Right lobe of liver (tissue), 4 donors: ENCODE results near the gene THSD7B.

ENCODE experiments used
- POLR2A ChIP-seq: fragments of 450-650 bp; IDR thresholded peaks from one replicate; pipeline ENCODE4 v1.6.1; 2017; ENCODE audit warnings: antibody characterized with exemption, mild to moderate bottlenecking
- TF ChIP-seq, protein P1 (sequence below), 4 donors: fragments of 200-600 bp in 3 of 4; fragments of 450-650 bp in 1 of 4; IDR thresholded peaks; one replicate each; pipeline versions ENCODE4 v1.5.1 to v1.8.0; 2016 to 2022; ENCODE audit warnings: antibody characterized with exemption in 4 of 4, mild to moderate bottlenecking in 2 of 4
- donor health status: DM: no; HTN: no; CAD: no.
- donor health status: DM: no; HTN: no; CAD: no.
- donor health status: DM: no; HTN: yes; CAD: no.

DNA sequence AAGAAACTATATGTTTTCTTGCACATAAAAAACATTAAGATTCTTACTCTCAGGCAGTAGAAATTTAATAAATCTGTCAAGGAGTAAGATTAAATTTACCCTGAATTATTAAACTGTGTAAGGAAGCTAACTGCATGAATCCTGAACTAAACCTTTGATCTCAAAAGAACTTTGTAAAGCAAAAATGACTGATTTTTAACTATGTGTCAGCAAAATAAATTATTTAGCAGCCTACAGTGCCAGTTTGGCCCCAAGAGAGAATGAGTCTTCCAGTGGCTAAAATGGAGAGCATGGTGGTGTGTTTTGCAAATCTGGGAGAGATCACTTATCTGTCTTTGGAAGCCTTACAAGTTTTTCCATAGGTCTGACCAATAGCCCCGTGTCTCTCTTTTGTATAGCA lies 190.7 kb downstream of the THSD7B start:
- TF ChIP-seq, protein P1, sequence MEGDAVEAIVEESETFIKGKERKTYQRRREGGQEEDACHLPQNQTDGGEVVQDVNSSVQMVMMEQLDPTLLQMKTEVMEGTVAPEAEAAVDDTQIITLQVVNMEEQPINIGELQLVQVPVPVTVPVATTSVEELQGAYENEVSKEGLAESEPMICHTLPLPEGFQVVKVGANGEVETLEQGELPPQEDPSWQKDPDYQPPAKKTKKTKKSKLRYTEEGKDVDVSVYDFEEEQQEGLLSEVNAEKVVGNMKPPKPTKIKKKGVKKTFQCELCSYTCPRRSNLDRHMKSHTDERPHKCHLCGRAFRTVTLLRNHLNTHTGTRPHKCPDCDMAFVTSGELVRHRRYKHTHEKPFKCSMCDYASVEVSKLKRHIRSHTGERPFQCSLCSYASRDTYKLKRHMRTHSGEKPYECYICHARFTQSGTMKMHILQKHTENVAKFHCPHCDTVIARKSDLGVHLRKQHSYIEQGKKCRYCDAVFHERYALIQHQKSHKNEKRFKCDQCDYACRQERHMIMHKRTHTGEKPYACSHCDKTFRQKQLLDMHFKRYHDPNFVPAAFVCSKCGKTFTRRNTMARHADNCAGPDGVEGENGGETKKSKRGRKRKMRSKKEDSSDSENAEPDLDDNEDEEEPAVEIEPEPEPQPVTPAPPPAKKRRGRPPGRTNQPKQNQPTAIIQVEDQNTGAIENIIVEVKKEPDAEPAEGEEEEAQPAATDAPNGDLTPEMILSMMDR (IDR thresholded peaks at IDR 0.05): no peak
- TF ChIP-seq POLR2A: no peak
